HG03066 (cell line): ENCODE measurements around the gene KIAA1614.

Experiments
- ATAC-seq: cut with Tn5 transposase; IDR thresholded peaks from one replicate; pipeline ENCODE4 v1.9.1; 2021; ENCODE audit warnings: low read depth; ENCODE audit not compliant: unreplicated experiment

The KIAA1614 gene

DNA sequence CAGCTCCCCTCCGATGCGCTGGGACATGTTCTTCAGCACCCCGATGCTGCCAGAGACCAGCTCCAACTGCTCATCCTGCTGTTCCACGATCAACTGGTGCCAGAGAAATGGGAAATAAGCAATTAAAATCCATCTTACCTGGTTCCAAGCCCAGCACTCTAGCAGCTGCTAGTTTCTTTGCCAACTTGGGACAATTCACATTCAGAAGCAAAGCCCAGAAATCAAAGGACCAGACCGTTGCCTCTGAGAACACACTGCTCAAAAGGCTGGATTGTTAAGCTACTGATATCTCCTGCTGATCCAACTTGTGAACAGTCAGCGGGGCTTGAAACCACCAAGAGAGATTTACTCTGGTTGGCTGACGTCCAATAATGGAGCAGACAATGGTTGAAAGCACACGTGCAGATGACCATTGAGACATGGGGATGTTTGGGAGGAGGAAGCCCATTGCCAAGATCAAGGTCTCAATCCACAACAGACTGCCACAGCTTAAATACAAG is 75.6 kb downstream of the KIAA1614 start:
- ATAC-seq: no peak

DNA sequence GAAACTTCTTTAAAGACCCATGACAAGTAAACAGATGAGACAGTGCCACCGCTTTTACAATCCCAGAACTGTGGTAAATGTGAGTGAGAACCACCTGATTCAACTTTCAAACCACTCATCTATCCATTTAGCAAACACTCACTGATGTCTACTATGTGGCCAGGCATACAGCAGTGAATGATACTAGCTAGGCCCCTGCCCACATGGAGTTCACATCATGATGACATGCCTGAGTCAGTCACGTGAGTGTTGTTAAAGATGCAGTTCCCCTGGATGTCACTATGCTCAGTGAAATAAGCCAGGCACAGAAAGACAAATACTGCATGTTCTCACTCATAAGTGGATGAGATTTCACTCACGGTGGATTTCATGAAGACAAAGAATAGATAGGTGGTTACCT is 81.6 kb downstream of the KIAA1614 start:
- no peak for ATAC-seq

DNA sequence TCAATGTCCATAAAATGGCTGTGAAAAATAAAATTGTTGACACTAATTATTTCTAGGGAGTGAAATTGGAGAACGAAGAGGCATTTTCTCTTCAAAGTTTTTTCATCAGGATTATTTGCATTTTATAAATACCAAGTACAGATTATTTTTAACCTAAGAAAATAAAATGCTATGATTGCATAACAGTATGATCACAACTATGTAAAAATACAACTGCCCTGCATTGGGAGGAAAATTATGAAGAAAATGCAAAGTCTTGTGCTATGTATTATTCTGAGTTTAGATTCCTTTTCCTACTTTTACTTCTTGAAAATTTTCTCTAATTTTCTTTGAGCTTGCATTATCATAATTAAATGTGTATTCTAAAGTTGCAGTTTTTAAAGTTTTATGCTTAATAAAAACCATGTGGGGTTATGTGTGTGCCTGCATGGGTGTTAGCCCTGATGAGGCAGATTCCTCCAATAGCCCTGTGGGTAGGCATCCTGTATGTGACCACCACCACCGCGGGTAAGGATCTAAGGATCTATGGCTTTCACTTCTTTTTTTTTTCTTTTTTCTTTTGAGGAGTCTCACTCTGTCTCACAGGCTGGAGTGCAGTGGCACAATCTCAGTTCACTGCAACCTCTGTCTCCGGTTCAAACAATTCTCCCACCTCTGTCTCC is 85.3 kb downstream of the KIAA1614 start:
- ATAC-seq: no peak
